ENCODE measurements around the gene CAMTA1. TPM values are rescaled to one million over a fixed set of nuclear protein-coding genes. Genes with fewer than 3 reads are reported as not detected.

CAMTA1 gene
- total RNA-seq, 1 experiment from 2014 or later: 50.3 TPM

- H3K27ac Mint-ChIP-seq (ENCODE audit: unreplicated experiment): no peak overlapping the region
- no peak for DNase-seq
- H3K36me3 Mint-ChIP-seq (ENCODE audit: insufficient read depth, unreplicated experiment): no peaks in the 10 kb centered on the region
- no peaks in the 10 kb centered on the region for H3K9me3 Mint-ChIP-seq (ENCODE audit: low read depth, unreplicated experiment)
- TF ChIP-seq CTCF (IDR thresholded peaks at IDR 0.05; ENCODE audit: unreplicated experiment): no peak
- intact Hi-C loops (cut with micrococcal nuclease; ENCODE audit: unreplicated experiment): no loop called here
- H3K4me3 Mint-ChIP-seq (ENCODE audit: low read depth, unreplicated experiment): no peak overlapping the region
- no TSS peak for BruUV-seq (replicated peaks)
- peaks cover 28% of the 10 kb centered on the region for H3K27me3 Mint-ChIP-seq (ENCODE audit: unreplicated experiment)
- H3K4me1 Mint-ChIP-seq (ENCODE audit: low read depth, unreplicated experiment): peaks cover 26% of the 10 kb centered on the region
- CTCF ChIA-PET: no interaction called here
These were observed 710.7 kb downstream of the CAMTA1 start for GRCh38 chr1:7495962-7496361.

- no peak for TF ChIP-seq CTCF (IDR thresholded peaks at IDR 0.05; ENCODE audit: unreplicated experiment)
- no TSS peak for BruUV-seq (replicated peaks)
- H3K9me3 Mint-ChIP-seq (ENCODE audit: low read depth, unreplicated experiment): no peaks in the 10 kb centered on the region
- H3K4me1 Mint-ChIP-seq (ENCODE audit: low read depth, unreplicated experiment): peaks cover 14% of the 10 kb centered on the region
- no peak overlapping the region for H3K27ac Mint-ChIP-seq (ENCODE audit: unreplicated experiment)
- CTCF ChIA-PET: no interaction called here
- intact Hi-C loops (cut with micrococcal nuclease; ENCODE audit: unreplicated experiment): no loop called here
- H3K4me3 Mint-ChIP-seq (ENCODE audit: low read depth, unreplicated experiment): no peak overlapping the region
- H3K36me3 Mint-ChIP-seq (ENCODE audit: insufficient read depth, unreplicated experiment): no peaks in the 10 kb centered on the region
- peaks cover 17% of the 10 kb centered on the region for H3K27me3 Mint-ChIP-seq (ENCODE audit: unreplicated experiment)
- DNase-seq: no peak
These were observed 711.9 kb downstream of the CAMTA1 start for GRCh38 chr1:7497107-7497637.

GRCh38 chr1:7500381-7501083 is 715.3 kb downstream of the CAMTA1 start:
- Mint-ChIP-seq H3K27me3 (ENCODE audit: unreplicated experiment) (no peaks in the 10 kb centered on the region), H3K27ac (ENCODE audit: unreplicated experiment) (no peak overlapping the region), H3K36me3 (ENCODE audit: insufficient read depth, unreplicated experiment) (no peaks in the 10 kb centered on the region), H3K9me3 (ENCODE audit: low read depth, unreplicated experiment) (no peaks in the 10 kb centered on the region), H3K4me1 (ENCODE audit: low read depth, unreplicated experiment) (no peaks in the 10 kb centered on the region), H3K4me3 (ENCODE audit: low read depth, unreplicated experiment) (no peak overlapping the region)
- intact Hi-C loops (cut with micrococcal nuclease; ENCODE audit: unreplicated experiment): no loop called here
- no peak for TF ChIP-seq CTCF (IDR thresholded peaks at IDR 0.05; ENCODE audit: unreplicated experiment)
- CTCF ChIA-PET: interaction anchor here (1.0 kb wide), 1 partner anchor 11 kb away, joined by 3 read pairs; no protein-coding TSS in a partner anchor
- no peak for DNase-seq
- BruUV-seq (replicated peaks): no TSS peak

- Mint-ChIP-seq H3K27me3 (ENCODE audit: unreplicated experiment) (no peaks in the 10 kb centered on the region), H3K4me3 (ENCODE audit: low read depth, unreplicated experiment) (no peak overlapping the region), H3K27ac (ENCODE audit: unreplicated experiment) (no peak overlapping the region), H3K4me1 (ENCODE audit: low read depth, unreplicated experiment) (no peaks in the 10 kb centered on the region), H3K9me3 (ENCODE audit: low read depth, unreplicated experiment) (no peaks in the 10 kb centered on the region), H3K36me3 (ENCODE audit: insufficient read depth, unreplicated experiment) (no peaks in the 10 kb centered on the region)
- no TSS peak for BruUV-seq (replicated peaks)
- intact Hi-C loops (cut with micrococcal nuclease; ENCODE audit: unreplicated experiment): no loop called here
- DNase-seq: no peak
- CTCF ChIA-PET: interaction anchor here (1.0 kb wide), 1 partner anchor 11 kb away, joined by 3 read pairs; no protein-coding TSS in a partner anchor
- no peak for TF ChIP-seq CTCF (IDR thresholded peaks at IDR 0.05; ENCODE audit: unreplicated experiment)
These were observed 715.8 kb downstream of the CAMTA1 start for GRCh38 chr1:7501084-7501491.
